AG04450 (cell line): ENCODE data around the gene COL7A1. TPM values are rescaled to one million over a fixed set of nuclear protein-coding genes. Genes with fewer than 3 reads are reported as not detected.
A peak's percentile ranks its signal among the peaks of the same experiment; 100 is the strongest.

Source experiments
- CTCF ChIA-PET: fragments of 300-600, 350-600 bp; formaldehyde crosslinking; extraction: SDS; loops from one replicate; lab custom pipeline; 2022; ENCODE audit warnings: antibody characterized with exemption, inconsistent platforms; lab: Charles Lee
- POLR2A ChIA-PET: fragments of 350-600 bp; formaldehyde crosslinking; extraction: SDS; loops from one replicate; lab custom pipeline; 2021; ENCODE audit warnings: antibody characterized with exemption, inconsistent platforms; lab: Yijun Ruan, JAX
- DNase-seq: peaks from one replicate; pipeline ENCODE4 v3.0.0-alpha.2; 2011; ENCODE audit warnings: low read depth, low spot score
- H3K27ac ChIP-seq: one replicate; pipeline ENCODE4 v1.5.1; 2012; ENCODE audit warnings: low read depth, low read length, control low read depth
- H3K27me3 ChIP-seq: one replicate; pipeline ENCODE4 v1.6.0; 2012; ENCODE audit warnings: low read length; ENCODE audit not compliant: control insufficient read depth, insufficient read depth
- H3K4me3 ChIP-seq: 2 replicates; pipeline ENCODE4 v1.5.1; 2011; ENCODE audit warnings: mild to moderate bottlenecking, low read depth, low read length, control low read depth
- H3K9me3 ChIP-seq: 2 replicates; pipeline ENCODE4 v1.5.1; 2012; ENCODE audit warnings: low read length; ENCODE audit not compliant: control insufficient read depth, insufficient read depth
- polyA plus RNA-seq: library from polyadenylated mRNA; depleted of rRNA; stranded (reverse); fragments of >200 nt; gene quantifications from 2 replicates; pipeline ENCODE4 v1.2.3, GENCODE V29; 2011
- TF ChIP-seq, protein P1 (sequence below): IDR thresholded peaks from 2 replicates; pipeline ENCODE4 v1.5.1; 2011; ENCODE audit warnings: low read depth, low read length, control low read depth, inconsistent platforms

COL7A1 gene
- polyA plus RNA-seq, 1 experiment: 19.8 TPM

DNA sequence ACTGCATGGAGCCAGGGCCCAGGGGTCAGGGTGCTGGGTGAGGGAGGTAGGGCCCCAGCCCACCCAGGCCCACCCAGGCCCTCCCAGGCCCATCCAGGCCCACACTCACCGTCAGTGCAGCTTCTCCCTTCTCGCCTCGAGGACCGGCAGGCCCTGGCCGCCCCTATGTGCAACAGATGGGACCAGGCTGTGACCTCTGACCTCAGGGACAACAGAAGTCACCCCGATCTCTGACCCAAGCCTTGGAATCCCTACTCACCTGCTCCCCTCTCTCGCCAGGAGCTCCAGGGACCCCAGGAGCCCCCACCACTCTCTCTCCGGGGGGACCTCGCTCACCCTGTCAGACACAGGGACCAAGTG is 28.7 kb downstream of the COL7A1 start:
- POLR2A ChIA-PET: interaction anchor here (1.6 kb wide), 1 partner anchor 22 kb away, joined by 5 read pairs; no protein-coding TSS in a partner anchor
- H3K27ac ChIP-seq: peak overlapping the region; percentile 11

DNA sequence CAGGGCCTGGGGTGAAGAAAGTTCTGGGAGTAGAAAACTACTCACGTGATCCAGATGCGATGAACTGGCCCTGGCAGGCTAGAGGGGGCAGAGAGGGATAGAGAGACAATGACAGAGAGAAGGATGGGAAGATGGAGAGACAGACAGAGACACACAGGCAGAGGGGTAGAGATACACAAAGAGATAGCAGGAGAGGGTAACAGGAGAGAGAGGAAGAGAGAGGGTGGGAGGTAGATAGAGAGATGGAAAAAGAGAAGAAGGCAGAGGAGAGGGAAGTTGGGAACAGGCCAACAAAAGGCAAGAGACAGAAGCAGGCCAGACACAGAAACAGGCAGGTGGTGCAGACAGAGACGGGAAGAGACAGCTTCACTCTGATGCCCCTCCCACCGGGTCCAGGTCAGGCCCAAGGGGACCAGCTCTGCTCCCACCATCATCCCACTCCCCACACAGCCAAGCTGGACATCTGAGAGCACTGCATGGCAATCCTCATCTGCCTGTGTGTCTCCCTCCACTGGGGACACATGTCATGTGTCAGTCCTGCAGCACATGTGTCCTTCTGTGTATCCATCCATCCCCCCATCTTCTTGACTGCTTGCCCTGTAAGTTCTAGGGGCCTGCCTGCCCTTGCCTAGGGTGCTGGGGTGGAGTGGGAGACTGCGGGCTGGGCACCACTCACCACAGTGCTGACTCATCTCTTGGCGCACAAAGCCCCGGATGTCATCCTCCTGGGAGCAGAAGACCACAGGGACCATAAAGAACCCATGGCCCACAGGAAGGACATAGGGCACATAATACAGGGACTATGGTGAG is 29.3 kb downstream of the COL7A1 start:
- H3K9me3 ChIP-seq: no peaks in the 10 kb centered on the region
- H3K4me3 ChIP-seq: no peak overlapping the region
- POLR2A ChIA-PET: interaction anchor here (1.6 kb wide), 1 partner anchor 23 kb away, joined by 5 read pairs; no protein-coding TSS in a partner anchor
- no peaks in the 10 kb centered on the region for H3K27me3 ChIP-seq
- DNase-seq: no peak
- CTCF ChIA-PET: interaction anchor here (1.3 to 1.8 kb wide), 2 partner anchors 8 to 130 kb away, joined by 6 to 7 read pairs; no protein-coding TSS in a partner anchor
- TF ChIP-seq, protein P1, sequence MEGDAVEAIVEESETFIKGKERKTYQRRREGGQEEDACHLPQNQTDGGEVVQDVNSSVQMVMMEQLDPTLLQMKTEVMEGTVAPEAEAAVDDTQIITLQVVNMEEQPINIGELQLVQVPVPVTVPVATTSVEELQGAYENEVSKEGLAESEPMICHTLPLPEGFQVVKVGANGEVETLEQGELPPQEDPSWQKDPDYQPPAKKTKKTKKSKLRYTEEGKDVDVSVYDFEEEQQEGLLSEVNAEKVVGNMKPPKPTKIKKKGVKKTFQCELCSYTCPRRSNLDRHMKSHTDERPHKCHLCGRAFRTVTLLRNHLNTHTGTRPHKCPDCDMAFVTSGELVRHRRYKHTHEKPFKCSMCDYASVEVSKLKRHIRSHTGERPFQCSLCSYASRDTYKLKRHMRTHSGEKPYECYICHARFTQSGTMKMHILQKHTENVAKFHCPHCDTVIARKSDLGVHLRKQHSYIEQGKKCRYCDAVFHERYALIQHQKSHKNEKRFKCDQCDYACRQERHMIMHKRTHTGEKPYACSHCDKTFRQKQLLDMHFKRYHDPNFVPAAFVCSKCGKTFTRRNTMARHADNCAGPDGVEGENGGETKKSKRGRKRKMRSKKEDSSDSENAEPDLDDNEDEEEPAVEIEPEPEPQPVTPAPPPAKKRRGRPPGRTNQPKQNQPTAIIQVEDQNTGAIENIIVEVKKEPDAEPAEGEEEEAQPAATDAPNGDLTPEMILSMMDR: no peak
- peak overlapping the region; percentile 11 for H3K27ac ChIP-seq

More for the DNA sequence above, 28.7 kb downstream of the COL7A1 start:
- CTCF ChIA-PET: interaction anchor here (1.3 to 1.8 kb wide), 2 partner anchors 8 to 130 kb away, joined by 6 to 7 read pairs; no protein-coding TSS in a partner anchor
- Histone ChIP-seq H3K4me3 (no peak overlapping the region), H3K27me3 (no peaks in the 10 kb centered on the region), H3K9me3 (no peaks in the 10 kb centered on the region)
- DNase-seq: no peak
- TF ChIP-seq, protein P1: no peak

- H3K27ac ChIP-seq: no peak overlapping the region
- CTCF ChIA-PET: no interaction called here
- no peaks in the 10 kb centered on the region for H3K27me3 ChIP-seq
- POLR2A ChIA-PET: interaction anchor here (1.6 kb wide), 1 partner anchor 23 kb away, joined by 5 read pairs; no protein-coding TSS in a partner anchor
- no peak overlapping the region for H3K4me3 ChIP-seq
- TF ChIP-seq, protein P1: no peak
- no peak for DNase-seq
- H3K9me3 ChIP-seq: no peaks in the 10 kb centered on the region
Measured at GRCh38 chr3:48565186-48565585, 29.9 kb downstream of the COL7A1 start.

GRCh38 chr3:48564667-48565066 is 30.5 kb downstream of the COL7A1 start:
- CTCF ChIA-PET: interaction anchor here (0.8 to 1.0 kb wide), 2 partner anchors 16 to 122 kb away, joined by 3 read pairs; no protein-coding TSS in a partner anchor
- DNase-seq: no peak
- Histone ChIP-seq H3K9me3 (no peaks in the 10 kb centered on the region), H3K27ac (peak overlapping the region; percentile 77), H3K4me3 (no peak overlapping the region), H3K27me3 (no peaks in the 10 kb centered on the region)
- TF ChIP-seq, protein P1: no peak
- POLR2A ChIA-PET: interaction anchor here (1.2 kb wide), 1 partner anchor 8 kb away, joined by 4 read pairs; no protein-coding TSS in a partner anchor
